Fibroblast of villous mesenchyme (primary cell): ENCODE measurements around the gene ZNF318. TPM values are rescaled to one million over a fixed set of nuclear protein-coding genes. Genes with fewer than 3 reads are reported as not detected.
"Not testable (repeated sequence)": the region's sequence is repeated elsewhere in the genome, so short reads cannot be mapped to it uniquely, and the experiment has no call there.

Experiments used
- DNase-seq: peaks from one replicate; pipeline ENCODE4 v3.0.0-alpha.2; 2010; ENCODE audit warnings: low read depth
- H3K4me3 ChIP-seq: 2 replicates; pipeline ENCODE4 v1.5.1; 2011; ENCODE audit warnings: low read depth, mild to moderate bottlenecking, low read length
- CTCF ChIP-seq: IDR thresholded peaks from 2 replicates; pipeline ENCODE4 v1.5.1; 2012; ENCODE audit warnings: low read depth, mild to moderate bottlenecking, low read length; ENCODE audit not compliant: insufficient read depth
- total RNA-seq: library from RNA; depleted of rRNA; stranded (reverse); fragments of >200 nt; gene quantifications from 2 replicates; pipeline ENCODE4 v1.2.3, GENCODE V29; 2012

ZNF318 gene
- total RNA-seq, 1 donor: 12.5 TPM

GRCh38 chr6:43395776-43396175, 26.3 kb upstream of the ZNF318 start:
- no peak for TF ChIP-seq CTCF
- H3K4me3 ChIP-seq: no peak overlapping the region
- no peak for DNase-seq

- no peak for DNase-seq
- H3K4me3 ChIP-seq: no peak overlapping the region
- no peak for TF ChIP-seq CTCF
Measured at GRCh38 chr6:43394982-43395381, 25.5 kb upstream of the ZNF318 start.

GRCh38 chr6:43393602-43394001, 24.2 kb upstream of the ZNF318 start:
- no peak for TF ChIP-seq CTCF
- no peak overlapping the region for H3K4me3 ChIP-seq
- no peak for DNase-seq

GRCh38 chr6:43393133-43393532, 23.7 kb upstream of the ZNF318 start:
- not testable (repeated sequence) for H3K4me3 ChIP-seq, DNase-seq

GRCh38 chr6:43391440-43392031, 22.1 kb upstream of the ZNF318 start:
- TF ChIP-seq CTCF: no peak
- peak; percentile 64 for DNase-seq
- H3K4me3 ChIP-seq: no peak overlapping the region

GRCh38 chr6:43390753-43391439, 21.4 kb upstream of the ZNF318 start:
- not testable (repeated sequence) for H3K4me3 ChIP-seq

GRCh38 chr6:43389730-43390295, 20.4 kb upstream of the ZNF318 start:
- DNase-seq: no peak
- TF ChIP-seq CTCF: no peak

More at GRCh38 chr6:43390753-43391439, 21.4 kb upstream of the ZNF318 start:
- DNase-seq: peak; percentile 57

GRCh38 chr6:43386492-43386891, 17.0 kb upstream of the ZNF318 start:
- DNase-seq: no peak
- no peak for TF ChIP-seq CTCF
- H3K4me3 ChIP-seq: no peak overlapping the region

More at GRCh38 chr6:43389730-43390295, 20.4 kb upstream of the ZNF318 start:
- no peak overlapping the region for H3K4me3 ChIP-seq
